ENCODE measurements around the gene NKX2-4.
"Not testable (repeated sequence)": the region's sequence is repeated elsewhere in the genome, so short reads cannot be mapped to it uniquely, and the experiment has no call there.

Gene NKX2-4

GRCh38 chr20:21387528-21387927, 9.8 kb downstream of the NKX2-4 start:
- no peak for DNase-seq (ENCODE audit: insufficient read length, low spot score)
- no peak for FAIRE-seq
- TF ChIP-seq POLR2A (IDR thresholded peaks at IDR 0.05; ENCODE audit: low read depth, low read length), result no peak

GRCh38 chr20:21386111-21386510, 11.2 kb downstream of the NKX2-4 start:
- DNase-seq (ENCODE audit: insufficient read length, low spot score) (no peak), FAIRE-seq (no peak)
- no peak for TF ChIP-seq POLR2A (IDR thresholded peaks at IDR 0.05; ENCODE audit: low read depth, low read length)

- TF ChIP-seq POLR2A (IDR thresholded peaks at IDR 0.05; ENCODE audit: low read depth, low read length), result no peak
- no peak for DNase-seq (ENCODE audit: insufficient read length, low spot score)
- no peak for FAIRE-seq
Measured at GRCh38 chr20:21384308-21384892, 12.9 kb downstream of the NKX2-4 start.

GRCh38 chr20:21381619-21382018, 15.7 kb downstream of the NKX2-4 start:
- no peak for TF ChIP-seq POLR2A (IDR thresholded peaks at IDR 0.05; ENCODE audit: low read depth, low read length)
- FAIRE-seq, result no peak
- no peak for DNase-seq (ENCODE audit: insufficient read length, low spot score)

- TF ChIP-seq POLR2A (IDR thresholded peaks at IDR 0.05; ENCODE audit: low read depth, low read length), result no peak
- no peak for DNase-seq (ENCODE audit: insufficient read length, low spot score)
- no peak for FAIRE-seq
Measured at GRCh38 chr20:21380711-21381110, 16.6 kb downstream of the NKX2-4 start.

- DNase-seq (ENCODE audit: insufficient read length, low spot score) (no peak), FAIRE-seq (no peak)
- no peak for TF ChIP-seq POLR2A (IDR thresholded peaks at IDR 0.05; ENCODE audit: low read depth, low read length)
Measured at GRCh38 chr20:21378259-21378658, 19.1 kb downstream of the NKX2-4 start.

GRCh38 chr20:21377701-21378100, 19.6 kb downstream of the NKX2-4 start:
- TF ChIP-seq POLR2A (IDR thresholded peaks at IDR 0.05; ENCODE audit: low read depth, low read length), result no peak
- FAIRE-seq, result no peak

GRCh38 chr20:21376626-21377025, 20.7 kb downstream of the NKX2-4 start:
- DNase-seq (ENCODE audit: insufficient read length, low spot score) (no peak), FAIRE-seq (no peak)
- no peak for TF ChIP-seq POLR2A (IDR thresholded peaks at IDR 0.05; ENCODE audit: low read depth, low read length)

More at GRCh38 chr20:21377701-21378100, 19.6 kb downstream of the NKX2-4 start:
- DNase-seq (ENCODE audit: insufficient read length, low spot score), result no peak

- DNase-seq (ENCODE audit: insufficient read length, low spot score) (no peak), FAIRE-seq (peak; percentile 41)
- TF ChIP-seq POLR2A (IDR thresholded peaks at IDR 0.05; ENCODE audit: low read depth, low read length), result no peak
Measured at GRCh38 chr20:21373436-21373835, 23.9 kb downstream of the NKX2-4 start.

- DNase-seq (ENCODE audit: insufficient read length, low spot score) (no peak), FAIRE-seq (no peak)
- TF ChIP-seq POLR2A (IDR thresholded peaks at IDR 0.05; ENCODE audit: low read depth, low read length), result no peak
Measured at GRCh38 chr20:21372016-21372415, 25.3 kb downstream of the NKX2-4 start.

- no peak for TF ChIP-seq POLR2A (IDR thresholded peaks at IDR 0.05; ENCODE audit: low read depth, low read length)
- FAIRE-seq, result no peak
- DNase-seq (ENCODE audit: insufficient read length, low spot score), result no peak
Measured at GRCh38 chr20:21371193-21371592, 26.1 kb downstream of the NKX2-4 start.

GRCh38 chr20:21368791-21369190, 28.5 kb downstream of the NKX2-4 start:
- DNase-seq (ENCODE audit: insufficient read length, low spot score) (no peak), FAIRE-seq (no peak)
- TF ChIP-seq POLR2A (IDR thresholded peaks at IDR 0.05; ENCODE audit: low read depth, low read length), result no peak

GRCh38 chr20:21366273-21366672, 31.1 kb downstream of the NKX2-4 start:
- FAIRE-seq; DNase-seq (ENCODE audit: insufficient read length, low spot score): not testable (repeated sequence)

GRCh38 chr20:21365771-21366170, 31.6 kb downstream of the NKX2-4 start:
- no peak for FAIRE-seq
- no peak for DNase-seq (ENCODE audit: insufficient read length, low spot score)
- no peak for TF ChIP-seq POLR2A (IDR thresholded peaks at IDR 0.05; ENCODE audit: low read depth, low read length)

GRCh38 chr20:21364413-21364812, 32.9 kb downstream of the NKX2-4 start:
- FAIRE-seq, result no peak
- no peak for TF ChIP-seq POLR2A (IDR thresholded peaks at IDR 0.05; ENCODE audit: low read depth, low read length)
- DNase-seq (ENCODE audit: insufficient read length, low spot score), result no peak

GRCh38 chr20:21361266-21361665, 36.1 kb downstream of the NKX2-4 start:
- FAIRE-seq (no peak), DNase-seq (ENCODE audit: insufficient read length, low spot score) (no peak)
- TF ChIP-seq POLR2A (IDR thresholded peaks at IDR 0.05; ENCODE audit: low read depth, low read length), result no peak

Data from H54 (cell line).